ENCODE results near the gene PLXNA2. TPM values are rescaled to one million over a fixed set of nuclear protein-coding genes. Genes with fewer than 3 reads are reported as not detected.

Gene PLXNA2
- total and polyA plus RNA-seq, 2 of the 4 experiments (the other 2 are of a cell fraction) = 0.72 to 1.1 TPM

DNA sequence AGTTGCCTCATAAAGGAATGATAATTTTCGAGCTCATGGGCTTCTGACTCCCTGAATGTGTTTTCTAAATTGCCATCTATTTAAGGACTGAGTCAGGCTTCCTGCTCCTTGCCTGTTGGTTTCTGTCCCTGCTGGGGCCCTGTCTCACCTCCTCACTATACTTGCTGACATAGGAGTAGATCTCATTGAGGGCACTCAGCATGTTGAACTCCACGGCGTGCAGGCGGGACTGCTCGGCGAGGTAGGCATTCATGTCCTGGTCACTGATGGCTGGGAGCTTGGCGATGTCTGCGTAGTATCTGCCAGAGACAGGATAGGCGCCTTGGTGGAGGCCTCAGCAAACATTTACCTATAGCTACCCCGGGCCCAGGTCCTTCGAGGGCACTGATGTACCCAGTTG lies 216.3 kb downstream of the PLXNA2 start:
- DNase-seq (no peak), ATAC-seq (ENCODE audit: low read depth) (no peak)
- Histone ChIP-seq H4K8ac (ENCODE audit: low read depth in 2 of 2, low read length in 2 of 2) (no peak overlapping the region), H4K91ac (ENCODE audit: insufficient read depth, low read depth, low read length) (no peak overlapping the region), H2BK20ac (ENCODE audit: low read depth, low read length) (no peak overlapping the region), H3K56ac (ENCODE audit: extremely low read depth, insufficient read depth, low read length) (no peak overlapping the region), H2BK120ac (ENCODE audit: low read depth, low read length) (no peak overlapping the region), H4K5ac (ENCODE audit: low read depth, low read length) (no peak overlapping the region), H3K79me1 (ENCODE audit: low read depth in 1 of 2, low read length in 2 of 2) (no peaks in the 10 kb centered on the region), H3K36me3 (ENCODE audit: control insufficient read depth, insufficient read depth, low read length) (no peaks in the 10 kb centered on the region), H2BK15ac (ENCODE audit: low read depth, low read length) (no peak overlapping the region), H3K4me2 (ENCODE audit: low read depth, low read length) (no peak overlapping the region), H3K4ac (ENCODE audit: low read depth, low read length) (no peak overlapping the region), H4K20me1 (ENCODE audit: insufficient read depth, low read length) (no peaks in the 10 kb centered on the region), H2AK5ac (ENCODE audit: low read depth, low read length) (no peak overlapping the region), H3K4me1 (ENCODE audit: control insufficient read depth, insufficient read depth, low read length) (peaks cover 5% of the 10 kb centered on the region; the same call in 1 of the 2 replicates), H3K27ac (ENCODE audit: insufficient read depth, low read length) (no peak overlapping the region), H3K9ac (ENCODE audit: low read depth, low read length) (no peak overlapping the region), H2BK5ac (ENCODE audit: low read depth, low read length, poor library complexity, severe bottlenecking) (no peak overlapping the region), H3K23ac (ENCODE audit: low read depth, low read length) (no peak overlapping the region), H2AFZ (replicated peaks; ENCODE audit: low read length, poor library complexity) (no peak overlapping the region), H3K9me3 (ENCODE audit: control insufficient read depth, insufficient read depth, low read length) (no peaks in the 10 kb centered on the region), H3K27me3 (ENCODE audit: control insufficient read depth, insufficient read depth, low read length) (no peaks in the 10 kb centered on the region), H3K4me3 (ENCODE audit: insufficient read depth, low read depth, low read length) (no peak overlapping the region), H3K18ac (ENCODE audit: low read depth, low read length) (no peak overlapping the region), H3K14ac (replicated peaks; ENCODE audit: low read depth, low read length) (no peak overlapping the region), H3K9me1 (ENCODE audit: insufficient read depth, low read length) (peaks cover 4% of the 10 kb centered on the region; the same call in 1 of the 2 replicates), H2AK9ac (replicated peaks; ENCODE audit: low read depth, low read length, poor library complexity) (no peak overlapping the region)
- intact Hi-C loops (cut with micrococcal nuclease) (no loop called here), dilution Hi-C loops (cut with HindIII; ENCODE audit: low sequenced_read_pairs, unreplicated experiment) (no loop called here), in situ Hi-C loops (cut with MboI; ENCODE audit: low sequenced_read_pairs) (no loop called here)
- TF ChIP-seq RFX5 (IDR thresholded peaks at IDR 0.05; ENCODE audit: low read depth, low read length) = no peak
- TF ChIP-seq CHD1 (IDR thresholded peaks at IDR 0.05; ENCODE audit: low read depth, low read length) = no peak
- no peak for TF ChIP-seq NFE2L2 (IDR thresholded peaks at IDR 0.05; ENCODE audit: low read depth, low read length)
- TF ChIP-seq RAD21 (IDR thresholded peaks at IDR 0.05; ENCODE audit: low read length) = no peak
- no peak for TF ChIP-seq MAZ (IDR thresholded peaks at IDR 0.05; ENCODE audit: borderline replicate concordance, low read depth, low read length)
- TF ChIP-seq CEBPB (IDR thresholded peaks at IDR 0.05; ENCODE audit: low read depth, low read length) = no peak
- TF ChIP-seq, protein P1, sequence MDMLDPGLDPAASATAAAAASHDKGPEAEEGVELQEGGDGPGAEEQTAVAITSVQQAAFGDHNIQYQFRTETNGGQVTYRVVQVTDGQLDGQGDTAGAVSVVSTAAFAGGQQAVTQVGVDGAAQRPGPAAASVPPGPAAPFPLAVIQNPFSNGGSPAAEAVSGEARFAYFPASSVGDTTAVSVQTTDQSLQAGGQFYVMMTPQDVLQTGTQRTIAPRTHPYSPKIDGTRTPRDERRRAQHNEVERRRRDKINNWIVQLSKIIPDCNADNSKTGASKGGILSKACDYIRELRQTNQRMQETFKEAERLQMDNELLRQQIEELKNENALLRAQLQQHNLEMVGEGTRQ (IDR thresholded peaks at IDR 0.05; ENCODE audit: low read depth, low read length) = no peak
- no peak for TF ChIP-seq SMC3 (IDR thresholded peaks at IDR 0.05; ENCODE audit: low read depth, low read length)
- 100% methylated on average over 1 of the region's 11 CpGs; no CpG with 5 or more reads in 1 of the 2 experiments for WGBS, 2 experiments (ENCODE audit: extremely low coverage in 2 of 2, insufficient read length in 1 of 2)
- CTCF ChIA-PET = interaction anchor here (0.9 kb wide), 1 partner anchor 30 kb away, joined by 3 read pairs; no protein-coding TSS in a partner anchor
- POLR2A ChIA-PET (ENCODE audit: unreplicated experiment) = no interaction called here
- no TSS peak for BruUV-seq (replicated peaks)
